Astrocyte (in vitro differentiated cells and primary cell): ENCODE data around the gene DOCK1. TPM values are rescaled to one million over a fixed set of nuclear protein-coding genes. Genes with fewer than 3 reads are reported as not detected.

Experiments
- DNase-seq: peaks from one replicate; pipeline ENCODE4 v3.0.0-alpha.2; 2010; ENCODE audit warnings: low read depth
- FAIRE-seq: peaks from 2 replicates; lab custom pipeline; 2011; peaks lifted over from hg19 to GRCh38; lab: Jason Lieb, UNC
- H2AFZ ChIP-seq: 2 replicates; pipeline ENCODE4 v1.6.0; 2012; ENCODE audit warnings: low read depth, low read length, inconsistent platforms
- H3K27ac ChIP-seq: 2 replicates; pipeline ENCODE4 v1.5.1; 2011; ENCODE audit warnings: low read depth, low read length, inconsistent platforms
- H3K27me3 ChIP-seq: 2 replicates; pipeline ENCODE4 v1.6.0; 2011; ENCODE audit warnings: low read length, inconsistent platforms; ENCODE audit not compliant: insufficient read depth
- H3K36me3 ChIP-seq: 2 replicates; pipeline ENCODE4 v1.5.1; 2011; ENCODE audit warnings: low read length, inconsistent platforms; ENCODE audit not compliant: insufficient read depth
- H3K4me1 ChIP-seq: 2 replicates; pipeline ENCODE4 v1.5.1; 2011; ENCODE audit warnings: low read length, inconsistent platforms; ENCODE audit not compliant: insufficient read depth
- H3K4me2 ChIP-seq: 2 replicates; pipeline ENCODE4 v1.6.0; 2012; ENCODE audit warnings: low read length, inconsistent platforms
- H3K4me3 ChIP-seq: 2 replicates; pipeline ENCODE4 v1.5.1; 2011; ENCODE audit warnings: low read depth, mild to moderate bottlenecking, low read length, inconsistent platforms; ENCODE audit not compliant: insufficient read depth
- H3K79me2 ChIP-seq: 2 replicates; pipeline ENCODE4 v1.6.0; 2012; ENCODE audit warnings: mild to moderate bottlenecking, low read length, inconsistent platforms; ENCODE audit not compliant: insufficient read depth
- H3K9ac ChIP-seq: 2 replicates; pipeline ENCODE4 v1.6.0; 2012; ENCODE audit warnings: mild to moderate bottlenecking, low read length, inconsistent platforms
- H3K9me3 ChIP-seq: 2 replicates; pipeline ENCODE4 v1.5.1; 2012; ENCODE audit warnings: low read depth, mild to moderate bottlenecking, low read length, inconsistent platforms; ENCODE audit not compliant: insufficient read depth
- H4K20me1 ChIP-seq: 2 replicates; pipeline ENCODE4 v1.6.0; 2012; ENCODE audit warnings: low read length, inconsistent platforms; ENCODE audit not compliant: insufficient read depth
- H3K27ac Mint-ChIP-seq: one replicate; pipeline ENCODE4 v1.8.0; 2021; ENCODE audit warnings: mild to moderate bottlenecking, mixed read lengths; ENCODE audit not compliant: unreplicated experiment
- H3K27me3 Mint-ChIP-seq: one replicate; pipeline ENCODE4 v1.8.0; 2021; ENCODE audit warnings: low read depth, mixed read lengths; ENCODE audit not compliant: unreplicated experiment
- H3K36me3 Mint-ChIP-seq: one replicate; pipeline ENCODE4 v1.8.0; 2021; ENCODE audit warnings: low read depth, mixed read lengths; ENCODE audit not compliant: unreplicated experiment
- H3K4me1 Mint-ChIP-seq: one replicate; pipeline ENCODE4 v1.8.0; 2021; ENCODE audit warnings: low read depth, mixed read lengths; ENCODE audit not compliant: unreplicated experiment
- H3K4me3 Mint-ChIP-seq: one replicate; pipeline ENCODE4 v1.8.0; 2021; ENCODE audit warnings: mild to moderate bottlenecking, moderate library complexity, mixed read lengths; ENCODE audit not compliant: unreplicated experiment
- H3K9me3 Mint-ChIP-seq: one replicate; pipeline ENCODE4 v1.8.0; 2021; ENCODE audit warnings: mild to moderate bottlenecking, mixed read lengths; ENCODE audit not compliant: unreplicated experiment
- EZH2 ChIP-seq: IDR thresholded peaks from 2 replicates; pipeline ENCODE4 v1.6.1; 2012; ENCODE audit warnings: mild to moderate bottlenecking, low read length, inconsistent platforms; ENCODE audit not compliant: insufficient read depth
- total RNA-seq: library from RNA; stranded (reverse); gene quantifications from 2 replicates; pipeline ENCODE4 v1.2.1, GENCODE V29; 2021
- TF ChIP-seq, protein P1 (sequence below): IDR thresholded peaks from 2 replicates; pipeline ENCODE4 v1.5.1; 2011; ENCODE audit warnings: low read depth, mild to moderate bottlenecking, inconsistent platforms, low read length, moderate library complexity; ENCODE audit not compliant: insufficient read depth

Gene DOCK1
- total RNA-seq, 1 donor from 2014 or later, result 42.5 TPM

- H3K4me1 ChIP-seq, result no peaks in the 10 kb centered on the region
- H3K9me3 ChIP-seq, result peaks cover 2% of the 10 kb centered on the region
- DNase-seq (no peak), FAIRE-seq (no peak)
- Mint-ChIP-seq H3K27ac (no peak overlapping the region), H3K4me1 (no peaks in the 10 kb centered on the region), H3K36me3 (peaks cover 4% of the 10 kb centered on the region), H3K4me3 (no peak overlapping the region), H3K9me3 (peaks cover 9% of the 10 kb centered on the region), H3K27me3 (peaks cover 12% of the 10 kb centered on the region)
- no peak overlapping the region for H3K4me3 ChIP-seq
- H3K9ac ChIP-seq, result no peak overlapping the region
- H3K79me2 ChIP-seq, result no peaks in the 10 kb centered on the region
- no peak overlapping the region for H3K27ac ChIP-seq
- H2AFZ ChIP-seq, result no peak overlapping the region
- H4K20me1 ChIP-seq, result no peaks in the 10 kb centered on the region
- no peak for TF ChIP-seq EZH2
- TF ChIP-seq, protein P1, sequence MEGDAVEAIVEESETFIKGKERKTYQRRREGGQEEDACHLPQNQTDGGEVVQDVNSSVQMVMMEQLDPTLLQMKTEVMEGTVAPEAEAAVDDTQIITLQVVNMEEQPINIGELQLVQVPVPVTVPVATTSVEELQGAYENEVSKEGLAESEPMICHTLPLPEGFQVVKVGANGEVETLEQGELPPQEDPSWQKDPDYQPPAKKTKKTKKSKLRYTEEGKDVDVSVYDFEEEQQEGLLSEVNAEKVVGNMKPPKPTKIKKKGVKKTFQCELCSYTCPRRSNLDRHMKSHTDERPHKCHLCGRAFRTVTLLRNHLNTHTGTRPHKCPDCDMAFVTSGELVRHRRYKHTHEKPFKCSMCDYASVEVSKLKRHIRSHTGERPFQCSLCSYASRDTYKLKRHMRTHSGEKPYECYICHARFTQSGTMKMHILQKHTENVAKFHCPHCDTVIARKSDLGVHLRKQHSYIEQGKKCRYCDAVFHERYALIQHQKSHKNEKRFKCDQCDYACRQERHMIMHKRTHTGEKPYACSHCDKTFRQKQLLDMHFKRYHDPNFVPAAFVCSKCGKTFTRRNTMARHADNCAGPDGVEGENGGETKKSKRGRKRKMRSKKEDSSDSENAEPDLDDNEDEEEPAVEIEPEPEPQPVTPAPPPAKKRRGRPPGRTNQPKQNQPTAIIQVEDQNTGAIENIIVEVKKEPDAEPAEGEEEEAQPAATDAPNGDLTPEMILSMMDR, result no peak
- H3K36me3 ChIP-seq, result no peaks in the 10 kb centered on the region
- H3K27me3 ChIP-seq, result no peaks in the 10 kb centered on the region
- no peak overlapping the region for H3K4me2 ChIP-seq
Observed at GRCh38 chr10:127458829-127459228, 553.6 kb downstream of the DOCK1 start.

GRCh38 chr10:127459918-127460317 is 554.7 kb downstream of the DOCK1 start:
- Histone ChIP-seq H2AFZ (no peak overlapping the region), H3K9ac (no peak overlapping the region), H4K20me1 (no peaks in the 10 kb centered on the region), H3K4me1 (no peaks in the 10 kb centered on the region), H3K9me3 (peaks cover 2% of the 10 kb centered on the region), H3K36me3 (no peaks in the 10 kb centered on the region), H3K4me2 (no peak overlapping the region), H3K4me3 (no peak overlapping the region), H3K27ac (no peak overlapping the region), H3K27me3 (no peaks in the 10 kb centered on the region), H3K79me2 (no peaks in the 10 kb centered on the region)
- H3K9me3 Mint-ChIP-seq, result peaks cover 9% of the 10 kb centered on the region
- H3K4me3 Mint-ChIP-seq, result no peak overlapping the region
- TF ChIP-seq, protein P1, result no peak
- TF ChIP-seq EZH2, result no peak
- H3K4me1 Mint-ChIP-seq, result no peaks in the 10 kb centered on the region
- no peak for DNase-seq
- H3K36me3 Mint-ChIP-seq, result peaks cover 4% of the 10 kb centered on the region
- no peak overlapping the region for H3K27ac Mint-ChIP-seq
- peaks cover 20% of the 10 kb centered on the region for H3K27me3 Mint-ChIP-seq
- no peak for FAIRE-seq

- no peaks in the 10 kb centered on the region for H3K9me3 ChIP-seq
- H3K4me3 ChIP-seq, result no peak overlapping the region
- no peaks in the 10 kb centered on the region for H3K4me1 Mint-ChIP-seq
- no peaks in the 10 kb centered on the region for H4K20me1 ChIP-seq
- TF ChIP-seq, protein P1, result no peak
- no peak for TF ChIP-seq EZH2
- H3K27ac Mint-ChIP-seq, result no peak overlapping the region
- FAIRE-seq (no peak), DNase-seq (no peak)
- H3K9me3 Mint-ChIP-seq, result peaks cover 10% of the 10 kb centered on the region
- no peak overlapping the region for H3K9ac ChIP-seq
- H3K4me1 ChIP-seq, result no peaks in the 10 kb centered on the region
- H3K4me3 Mint-ChIP-seq, result no peak overlapping the region
- no peak overlapping the region for H3K27ac ChIP-seq
- H3K36me3 ChIP-seq, result no peaks in the 10 kb centered on the region
- peaks cover under 1% of the 10 kb centered on the region for H3K36me3 Mint-ChIP-seq
- no peaks in the 10 kb centered on the region for H3K79me2 ChIP-seq
- H3K27me3 Mint-ChIP-seq, result peaks cover 32% of the 10 kb centered on the region
- no peak overlapping the region for H2AFZ ChIP-seq
- no peak overlapping the region for H3K4me2 ChIP-seq
- H3K27me3 ChIP-seq, result no peaks in the 10 kb centered on the region
Observed at GRCh38 chr10:127462643-127463295, 557.5 kb downstream of the DOCK1 start.
